Smooth muscle cell (in vitro differentiated cells): ENCODE data around the gene NSRP1. TPM values are rescaled to one million over a fixed set of nuclear protein-coding genes. Genes with fewer than 3 reads are reported as not detected.

ENCODE experiments used
- DNase-seq: peaks from one replicate; lab custom pipeline; 2025; ENCODE audit not compliant: unreplicated experiment; lab: John Stamatoyannopoulos, UW
- H2AFZ ChIP-seq: fragments of 200-600 bp; sonication (generic); 2 replicates; pipeline ENCODE4 v1.6.0; 2016; ENCODE audit warnings: antibody characterized with exemption, low read depth, mild to moderate bottlenecking
- H3F3A ChIP-seq: fragments of 200-600 bp; sonication (generic); 2 replicates; pipeline ENCODE4 v1.6.0; 2017; ENCODE audit warnings: antibody characterized with exemption, low read depth
- H3K27ac ChIP-seq: fragments of 200-600 bp; sonication (generic); 2 replicates; pipeline ENCODE4 v1.5.1; 2016; ENCODE audit warnings: low read depth, mild to moderate bottlenecking
- H3K27me3 ChIP-seq: fragments of 200-600 bp; sonication (generic); 2 replicates; pipeline ENCODE4 v1.6.1; 2016; ENCODE audit warnings: low read depth, mild to moderate bottlenecking
- H3K36me3 ChIP-seq: fragments of 200-600 bp; sonication (generic); 2 replicates; pipeline ENCODE4 v1.5.1; 2016; ENCODE audit warnings: low read depth
- H3K4me1 ChIP-seq: fragments of 200-600 bp; sonication (generic); 2 replicates; pipeline ENCODE4 v1.5.1; 2016; ENCODE audit warnings: low read depth
- H3K4me2 ChIP-seq: fragments of 200-600 bp; sonication (generic); 2 replicates; pipeline ENCODE4 v1.6.0; 2016; ENCODE audit warnings: mild to moderate bottlenecking
- H3K4me3 ChIP-seq: fragments of 200-600 bp; sonication (generic); 2 replicates; pipeline ENCODE4 v1.5.1; 2016; ENCODE audit warnings: mild to moderate bottlenecking
- H3K79me2 ChIP-seq: fragments of 200-600 bp; sonication (generic); 2 replicates; pipeline ENCODE4 v1.6.0; 2016; ENCODE audit warnings: low read depth, mild to moderate bottlenecking
- H3K9ac ChIP-seq: fragments of 200-600 bp; sonication (generic); 2 replicates; pipeline ENCODE4 v1.6.0; 2016; ENCODE audit warnings: low read depth
- H3K9me3 ChIP-seq: fragments of 200-600 bp; sonication (generic); replicated peaks from 2 replicates; pipeline ENCODE4 v1.5.1; 2016; ENCODE audit warnings: low read depth
- H4K20me1 ChIP-seq: fragments of 200-600 bp; sonication (generic); 2 replicates; pipeline ENCODE4 v1.6.0; 2016; ENCODE audit warnings: low read depth
- CTCF ChIP-seq: fragments of 200-600 bp; sonication (generic); IDR thresholded peaks from 2 replicates; pipeline ENCODE4 v1.5.1; 2017; ENCODE audit warnings: borderline replicate concordance, mild to moderate bottlenecking, antibody characterized with exemption; ENCODE audit not compliant: insufficient read depth, poor library complexity, severe bottlenecking
- WGBS: methylation state at CpG from one replicate; pipeline ENCODE4 v1.1.7; 2016; ENCODE audit warnings: low lambda C conversion rate; 5-methylcytosine and 5-hydroxymethylcytosine counted together
- polyA plus RNA-seq: library from polyadenylated mRNA; unstranded; fragments of >200 nt; fragmentation: Nextera tagmentation; extraction: Ambion mirVana; gene quantifications from 2 replicates; pipeline ENCODE4 v1.2.1, GENCODE V29; 2016
- total RNA-seq: library from RNA; depleted of rRNA; stranded (reverse); fragments of >200 nt; gene quantifications from 2 replicates; pipeline ENCODE4 v1.2.3, GENCODE V29; 2014

NSRP1 gene
- total and polyA plus RNA-seq, 2 experiments from 2014 or later = 4.9 to 31.4 TPM

GRCh38 chr17:30219833-30220232 is 103.2 kb downstream of the NSRP1 start:
- Histone ChIP-seq H3K27me3 (no peaks in the 10 kb centered on the region), H3K79me2 (no peaks in the 10 kb centered on the region), H4K20me1 (no peaks in the 10 kb centered on the region), H3K4me2 (no peak overlapping the region), H3K4me3 (no peak overlapping the region), H3K27ac (no peak overlapping the region), H3K9ac (no peak overlapping the region), H3K36me3 (no peaks in the 10 kb centered on the region), H3K9me3 (no peaks in the 10 kb centered on the region), H3K4me1 (peaks cover 7% of the 10 kb centered on the region), H2AFZ (no peak overlapping the region), H3F3A (no peaks in the 10 kb centered on the region)
- no peak for DNase-seq
- no peak for TF ChIP-seq CTCF
- 81% methylated on average over 7 of the region's 7 CpGs for WGBS

GRCh38 chr17:30220414-30220813 is 103.8 kb downstream of the NSRP1 start:
- H2AFZ ChIP-seq = no peak overlapping the region
- no peak for DNase-seq
- H3K9ac ChIP-seq = no peak overlapping the region
- H3K79me2 ChIP-seq = no peaks in the 10 kb centered on the region
- H3F3A ChIP-seq = no peaks in the 10 kb centered on the region
- 88% methylated on average over 5 of the region's 5 CpGs for WGBS
- H3K27ac ChIP-seq = no peak overlapping the region
- H3K4me2 ChIP-seq = no peak overlapping the region
- peaks cover 7% of the 10 kb centered on the region for H3K4me1 ChIP-seq
- TF ChIP-seq CTCF = no peak
- no peaks in the 10 kb centered on the region for H3K27me3 ChIP-seq
- H3K4me3 ChIP-seq = no peak overlapping the region
- no peaks in the 10 kb centered on the region for H3K9me3 ChIP-seq
- no peaks in the 10 kb centered on the region for H3K36me3 ChIP-seq
- H4K20me1 ChIP-seq = no peaks in the 10 kb centered on the region

- DNase-seq = no peak
- Histone ChIP-seq H3K4me3 (no peak overlapping the region), H3K27me3 (no peaks in the 10 kb centered on the region), H3K79me2 (no peaks in the 10 kb centered on the region), H3K4me2 (no peak overlapping the region), H3K9ac (no peak overlapping the region), H4K20me1 (no peaks in the 10 kb centered on the region), H3K4me1 (peaks cover 7% of the 10 kb centered on the region), H2AFZ (no peak overlapping the region), H3K27ac (no peak overlapping the region), H3K9me3 (no peaks in the 10 kb centered on the region), H3K36me3 (no peaks in the 10 kb centered on the region), H3F3A (no peaks in the 10 kb centered on the region)
- TF ChIP-seq CTCF = no peak
- WGBS = 82% methylated on average over 1 of the region's 10 CpGs
Measured at GRCh38 chr17:30221346-30221745, 104.7 kb downstream of the NSRP1 start.

GRCh38 chr17:30222251-30222650 is 105.6 kb downstream of the NSRP1 start:
- H3K27ac ChIP-seq = no peak overlapping the region
- 77% methylated on average over 4 of the region's 4 CpGs for WGBS

More at GRCh38 chr17:30222251-30222650, 105.6 kb downstream of the NSRP1 start:
- Histone ChIP-seq H3K9ac (no peak overlapping the region), H4K20me1 (no peaks in the 10 kb centered on the region), H2AFZ (no peak overlapping the region), H3K4me1 (peaks cover 7% of the 10 kb centered on the region), H3F3A (no peaks in the 10 kb centered on the region), H3K4me3 (no peak overlapping the region), H3K4me2 (no peak overlapping the region), H3K36me3 (no peaks in the 10 kb centered on the region), H3K27me3 (no peaks in the 10 kb centered on the region), H3K9me3 (no peaks in the 10 kb centered on the region), H3K79me2 (no peaks in the 10 kb centered on the region)
- no peak for DNase-seq
- no peak for TF ChIP-seq CTCF
